Activated naive CD8-positive, alpha-beta T cell treated with anti-CD3 and anti-CD28 coated beads, Interleukin-2, amount 50 U/mL, for 24 hours (primary cell): ENCODE data around the gene STX8.
A peak's percentile ranks its signal among the peaks of the same experiment; 100 is the strongest.

Experiments used
- ATAC-seq: fragments of 150-1000 bp; cut with Tn5 transposase; one replicate; pipeline ENCODE4 v1.10.0; 2021
- DNase-seq: peaks from one replicate; pipeline ENCODE4 v3.0.0; 2021
- H3K27ac Mint-ChIP-seq: one replicate; pipeline ENCODE4 v1.8.0; 2021; ENCODE audit warnings: mild to moderate bottlenecking, mixed read lengths
- H3K27me3 Mint-ChIP-seq: one replicate; pipeline ENCODE4 v1.8.0; 2021; ENCODE audit warnings: mixed read lengths
- H3K36me3 Mint-ChIP-seq: one replicate; pipeline ENCODE4 v1.8.0; 2021; ENCODE audit warnings: low read depth, mixed read lengths
- H3K4me1 Mint-ChIP-seq: one replicate; pipeline ENCODE4 v1.8.0; 2021; ENCODE audit warnings: mixed read lengths
- H3K4me3 Mint-ChIP-seq: one replicate; pipeline ENCODE4 v1.8.0; 2021; ENCODE audit warnings: mild to moderate bottlenecking, moderate library complexity, mixed read lengths
- H3K9me3 Mint-ChIP-seq: one replicate; pipeline ENCODE4 v1.8.0; 2021; ENCODE audit warnings: mixed read lengths

Gene STX8

GRCh38 chr17:9536061-9536460, 39.6 kb downstream of the STX8 start:
- no peak for DNase-seq
- no peaks in the 10 kb centered on the region for H3K27me3 Mint-ChIP-seq
- no peak overlapping the region for H3K4me3 Mint-ChIP-seq
- peaks cover 10% of the 10 kb centered on the region for H3K36me3 Mint-ChIP-seq
- H3K27ac Mint-ChIP-seq, result no peak overlapping the region
- no peak for ATAC-seq
- no peaks in the 10 kb centered on the region for H3K4me1 Mint-ChIP-seq
- H3K9me3 Mint-ChIP-seq, result no peaks in the 10 kb centered on the region

GRCh38 chr17:9533441-9533840, 42.2 kb downstream of the STX8 start:
- H3K36me3 Mint-ChIP-seq, result peaks cover 2% of the 10 kb centered on the region
- no peaks in the 10 kb centered on the region for H3K27me3 Mint-ChIP-seq

GRCh38 chr17:9532715-9533114, 42.9 kb downstream of the STX8 start:
- peaks cover 2% of the 10 kb centered on the region for H3K36me3 Mint-ChIP-seq
- peaks cover 11% of the 10 kb centered on the region for H3K4me1 Mint-ChIP-seq
- ATAC-seq (no peak), DNase-seq (no peak)
- H3K27ac Mint-ChIP-seq, result no peak overlapping the region
- H3K9me3 Mint-ChIP-seq, result no peaks in the 10 kb centered on the region
- H3K27me3 Mint-ChIP-seq, result no peaks in the 10 kb centered on the region
- H3K4me3 Mint-ChIP-seq, result no peak overlapping the region

More at GRCh38 chr17:9533441-9533840, 42.2 kb downstream of the STX8 start:
- ATAC-seq (no peak), DNase-seq (no peak)
- H3K27ac Mint-ChIP-seq, result no peak overlapping the region
- H3K4me3 Mint-ChIP-seq, result no peak overlapping the region
- H3K9me3 Mint-ChIP-seq, result no peaks in the 10 kb centered on the region
- H3K4me1 Mint-ChIP-seq, result peaks cover 11% of the 10 kb centered on the region

GRCh38 chr17:9531034-9531433, 44.6 kb downstream of the STX8 start:
- Mint-ChIP-seq H3K9me3 (no peaks in the 10 kb centered on the region), H3K4me1 (peaks cover 11% of the 10 kb centered on the region), H3K4me3 (no peak overlapping the region), H3K36me3 (peaks cover 2% of the 10 kb centered on the region), H3K27me3 (no peaks in the 10 kb centered on the region), H3K27ac (no peak overlapping the region)
- DNase-seq (no peak), ATAC-seq (no peak)

GRCh38 chr17:9529033-9529700, 46.5 kb downstream of the STX8 start:
- DNase-seq (no peak), ATAC-seq (peak; percentile 96)
- no peaks in the 10 kb centered on the region for H3K27me3 Mint-ChIP-seq
- no peak overlapping the region for H3K27ac Mint-ChIP-seq
- peaks cover 1% of the 10 kb centered on the region for H3K36me3 Mint-ChIP-seq
- peaks cover 11% of the 10 kb centered on the region for H3K4me1 Mint-ChIP-seq
- no peaks in the 10 kb centered on the region for H3K9me3 Mint-ChIP-seq
- H3K4me3 Mint-ChIP-seq, result no peak overlapping the region

- Mint-ChIP-seq H3K27ac (no peak overlapping the region), H3K9me3 (no peaks in the 10 kb centered on the region), H3K4me3 (no peak overlapping the region), H3K36me3 (peaks cover 1% of the 10 kb centered on the region), H3K4me1 (peaks cover 11% of the 10 kb centered on the region), H3K27me3 (no peaks in the 10 kb centered on the region)
- DNase-seq (no peak), ATAC-seq (no peak)
These were observed 47.8 kb downstream of the STX8 start for GRCh38 chr17:9527788-9528187.

- peaks cover 16% of the 10 kb centered on the region for H3K4me1 Mint-ChIP-seq
- no peak overlapping the region for H3K4me3 Mint-ChIP-seq
- H3K36me3 Mint-ChIP-seq, result no peaks in the 10 kb centered on the region
- no peak overlapping the region for H3K27ac Mint-ChIP-seq
- no peaks in the 10 kb centered on the region for H3K27me3 Mint-ChIP-seq
- ATAC-seq, result no peak
- no peaks in the 10 kb centered on the region for H3K9me3 Mint-ChIP-seq
- DNase-seq, result no peak
These were observed 53.5 kb downstream of the STX8 start for GRCh38 chr17:9522074-9522473.

- ATAC-seq (no peak), DNase-seq (no peak)
- Mint-ChIP-seq H3K36me3 (no peaks in the 10 kb centered on the region), H3K27me3 (no peaks in the 10 kb centered on the region), H3K4me1 (peaks cover 18% of the 10 kb centered on the region), H3K27ac (no peak overlapping the region), H3K9me3 (no peaks in the 10 kb centered on the region), H3K4me3 (no peak overlapping the region)
These were observed 54.6 kb downstream of the STX8 start for GRCh38 chr17:9521062-9521461.

GRCh38 chr17:9520649-9521048, 55.0 kb downstream of the STX8 start:
- Mint-ChIP-seq H3K36me3 (no peaks in the 10 kb centered on the region), H3K4me3 (no peak overlapping the region), H3K4me1 (peaks cover 18% of the 10 kb centered on the region), H3K27ac (no peak overlapping the region), H3K27me3 (no peaks in the 10 kb centered on the region), H3K9me3 (no peaks in the 10 kb centered on the region)
- DNase-seq (no peak), ATAC-seq (no peak)

- ATAC-seq (no peak), DNase-seq (no peak)
- Mint-ChIP-seq H3K4me3 (no peak overlapping the region), H3K9me3 (no peaks in the 10 kb centered on the region), H3K4me1 (peaks cover 18% of the 10 kb centered on the region), H3K27ac (no peak overlapping the region), H3K36me3 (no peaks in the 10 kb centered on the region), H3K27me3 (no peaks in the 10 kb centered on the region)
These were observed 55.9 kb downstream of the STX8 start for GRCh38 chr17:9519583-9520272.

- H3K4me1 Mint-ChIP-seq, result peaks cover 22% of the 10 kb centered on the region
- peak; percentile 43 for ATAC-seq
- DNase-seq, result no peak
- no peak overlapping the region for H3K27ac Mint-ChIP-seq
- H3K36me3 Mint-ChIP-seq, result peaks cover 3% of the 10 kb centered on the region
- no peaks in the 10 kb centered on the region for H3K9me3 Mint-ChIP-seq
- no peaks in the 10 kb centered on the region for H3K27me3 Mint-ChIP-seq
- H3K4me3 Mint-ChIP-seq, result no peak overlapping the region
These were observed 58.2 kb downstream of the STX8 start for GRCh38 chr17:9517396-9517795.

GRCh38 chr17:9513266-9513665, 62.4 kb downstream of the STX8 start:
- peaks cover 37% of the 10 kb centered on the region for H3K36me3 Mint-ChIP-seq
- no peak for ATAC-seq
- peaks cover 28% of the 10 kb centered on the region for H3K4me1 Mint-ChIP-seq
- no peaks in the 10 kb centered on the region for H3K27me3 Mint-ChIP-seq
- no peak for DNase-seq
- peaks cover 33% of the 10 kb centered on the region for H3K9me3 Mint-ChIP-seq
- H3K4me3 Mint-ChIP-seq, result no peak overlapping the region
- no peak overlapping the region for H3K27ac Mint-ChIP-seq

- DNase-seq (no peak), ATAC-seq (peak; percentile 40)
- Mint-ChIP-seq H3K27me3 (no peaks in the 10 kb centered on the region), H3K4me1 (peaks cover 21% of the 10 kb centered on the region), H3K27ac (no peak overlapping the region), H3K9me3 (peaks cover 39% of the 10 kb centered on the region), H3K4me3 (no peak overlapping the region), H3K36me3 (peaks cover 41% of the 10 kb centered on the region)
These were observed 63.1 kb downstream of the STX8 start for GRCh38 chr17:9512323-9513168.

GRCh38 chr17:9509236-9509816, 66.3 kb downstream of the STX8 start:
- H3K4me1 Mint-ChIP-seq, result peaks cover 15% of the 10 kb centered on the region
- H3K36me3 Mint-ChIP-seq, result peaks cover 51% of the 10 kb centered on the region
- DNase-seq (no peak), ATAC-seq (no peak)
- H3K9me3 Mint-ChIP-seq, result peaks cover 39% of the 10 kb centered on the region
- H3K27ac Mint-ChIP-seq, result no peak overlapping the region
- no peak overlapping the region for H3K4me3 Mint-ChIP-seq
- no peaks in the 10 kb centered on the region for H3K27me3 Mint-ChIP-seq
